Ishikawa (cell line): Measurements from ENCODE around the gene ASPSCR1.

Experiments
- CEBPB ChIP-seq: IDR thresholded peaks from 2 replicates; pipeline ENCODE4 v1.6.1; 2012
- CREB1 ChIP-seq: IDR thresholded peaks from 2 replicates; pipeline ENCODE4 v1.6.1; 2012; ENCODE audit warnings: low read depth
- EGR1 ChIP-seq: IDR thresholded peaks from 2 replicates; pipeline ENCODE4 v1.6.1; 2012
- EP300 ChIP-seq: IDR thresholded peaks from 2 replicates; pipeline ENCODE4 v1.6.1; 2012; ENCODE audit warnings: borderline replicate concordance
- FOXM1 ChIP-seq: IDR thresholded peaks from 2 replicates; pipeline ENCODE4 v1.6.1; 2012; ENCODE audit warnings: low read depth, borderline replicate concordance
- NFIC ChIP-seq: IDR thresholded peaks from 2 replicates; pipeline ENCODE4 v1.6.1; 2012
- RAD21 ChIP-seq: IDR thresholded peaks from 2 replicates; pipeline ENCODE4 v1.6.1; 2012; ENCODE audit warnings: low read depth
- TAF1 ChIP-seq: IDR thresholded peaks from 2 replicates; pipeline ENCODE4 v1.6.1; 2012; ENCODE audit warnings: low read depth, mild to moderate bottlenecking
- TCF12 ChIP-seq: IDR thresholded peaks from 2 replicates; pipeline ENCODE4 v1.6.1; 2012; ENCODE audit warnings: low read depth
- TEAD4 ChIP-seq: IDR thresholded peaks from 2 replicates; pipeline ENCODE4 v1.6.1; 2012
- YY1 ChIP-seq: IDR thresholded peaks from 2 replicates; pipeline ENCODE4 v1.6.1; 2012; ENCODE audit warnings: low read depth
- ZBTB7A ChIP-seq: IDR thresholded peaks from 2 replicates; pipeline ENCODE4 v1.6.1; 2012; ENCODE audit warnings: low read depth
- TF ChIP-seq, protein P1 (sequence below): IDR thresholded peaks from 2 replicates; pipeline ENCODE4 v1.6.1; 2012
- TF ChIP-seq, protein P2 (sequence below): IDR thresholded peaks from 2 replicates; pipeline ENCODE4 v1.6.1; 2012
- TF ChIP-seq, protein P3 (sequence below): IDR thresholded peaks from 2 replicates; pipeline ENCODE4 v1.6.1; 2012; ENCODE audit warnings: low read depth, mild to moderate bottlenecking

Gene ASPSCR1

DNA sequence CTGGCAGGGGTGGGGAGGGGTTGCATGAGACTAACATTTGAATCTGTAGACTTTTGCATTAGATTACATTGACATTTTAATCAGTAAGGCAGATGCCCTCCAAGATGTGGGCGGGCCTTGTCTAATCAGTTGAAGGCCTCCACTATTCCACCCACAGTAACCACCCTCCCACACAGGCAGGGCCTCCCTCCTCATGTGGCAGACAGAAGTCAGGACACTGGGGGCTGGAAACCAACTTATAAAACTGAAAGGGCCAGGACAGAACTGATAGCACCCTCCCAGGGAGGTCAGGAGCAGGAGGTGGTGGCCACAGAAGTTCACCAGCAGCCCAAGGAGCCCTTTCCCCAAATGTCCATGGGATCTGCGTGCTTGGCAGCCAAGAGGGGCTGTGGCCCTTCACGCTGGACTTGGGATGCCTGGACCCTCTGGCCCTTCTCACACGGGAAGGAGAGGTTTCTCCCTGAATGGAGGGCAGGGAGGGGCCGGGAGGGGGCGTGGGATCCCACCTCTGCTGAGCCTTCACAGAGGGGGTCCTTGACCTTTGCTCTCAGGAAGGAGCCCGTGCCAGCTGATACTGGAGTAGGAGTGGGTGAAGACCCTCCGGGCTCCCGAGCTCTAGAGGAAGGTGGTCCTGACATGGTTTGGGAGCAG, 45.0 kb upstream of the ASPSCR1 start:
- no peak for TF ChIP-seq EP300
- TF ChIP-seq FOXM1, result no peak
- TF ChIP-seq CREB1, result no peak
- TF ChIP-seq, protein P1, sequence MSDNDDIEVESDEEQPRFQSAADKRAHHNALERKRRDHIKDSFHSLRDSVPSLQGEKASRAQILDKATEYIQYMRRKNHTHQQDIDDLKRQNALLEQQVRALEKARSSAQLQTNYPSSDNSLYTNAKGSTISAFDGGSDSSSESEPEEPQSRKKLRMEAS, result no peak
- no peak for TF ChIP-seq TEAD4
- no peak for TF ChIP-seq ZBTB7A
- no peak for TF ChIP-seq CEBPB
- no peak for TF ChIP-seq YY1

DNA sequence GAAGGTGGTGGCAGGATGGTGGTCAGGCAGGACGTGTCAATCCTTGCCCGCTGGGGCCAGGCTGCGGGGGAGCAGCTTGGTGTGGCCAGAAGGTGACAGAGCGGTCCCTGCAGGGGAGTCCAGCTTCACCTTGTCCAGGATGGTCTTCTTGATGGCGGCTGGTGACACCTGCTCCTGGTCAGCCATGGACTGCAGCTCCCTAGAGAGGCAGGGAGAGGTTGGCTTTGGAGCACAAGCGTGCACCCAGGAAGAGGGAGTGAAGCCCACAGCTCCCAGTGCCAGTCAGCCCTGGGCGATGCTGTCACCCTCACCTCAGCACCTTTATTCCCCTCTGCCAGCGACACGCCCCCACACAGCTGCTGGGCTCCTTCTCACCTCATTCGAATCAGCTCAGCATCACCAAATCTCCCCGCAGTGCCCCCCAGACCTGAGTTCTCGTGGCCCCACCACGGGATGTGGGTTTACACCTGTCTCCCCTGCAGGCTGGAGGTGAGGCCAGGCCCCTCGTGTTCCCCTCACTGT, 44.2 kb upstream of the ASPSCR1 start:
- no peak for TF ChIP-seq TEAD4
- no peak for TF ChIP-seq YY1
- no peak for TF ChIP-seq CREB1
- no peak for TF ChIP-seq TAF1
- no peak for TF ChIP-seq TCF12
- no peak for TF ChIP-seq ZBTB7A

DNA sequence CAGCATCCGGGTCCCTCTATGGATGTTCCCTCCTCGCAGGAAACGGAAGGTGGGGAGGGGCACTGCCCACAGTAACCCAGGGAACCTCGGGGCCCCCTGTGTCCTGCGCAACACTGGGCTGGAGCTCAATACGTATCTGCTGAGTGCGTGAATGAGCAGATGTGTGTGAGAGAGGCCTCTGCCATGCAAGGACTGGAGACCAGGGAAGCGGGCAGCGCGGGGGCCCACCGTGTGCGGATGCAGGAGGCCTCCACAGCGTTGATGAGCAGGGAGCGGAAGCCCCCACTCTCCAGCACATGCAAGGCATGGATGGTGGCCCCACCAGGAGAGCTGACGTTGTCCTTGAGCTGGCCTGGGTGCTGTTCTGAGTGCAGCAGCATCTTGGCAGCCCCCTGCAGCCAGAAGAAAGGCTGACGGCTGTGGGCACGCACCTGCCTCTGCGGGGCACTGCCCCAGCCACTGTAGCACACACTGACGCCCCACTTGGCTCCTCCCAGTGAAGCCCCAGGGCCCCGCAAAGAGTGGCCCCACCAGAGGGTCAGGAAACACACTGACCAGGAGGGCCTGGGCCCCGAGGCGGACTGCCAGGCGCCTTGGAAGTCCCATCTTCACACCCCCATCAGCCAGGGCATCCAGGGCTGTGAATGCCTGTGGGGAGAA, 43.2 kb upstream of the ASPSCR1 start:
- no peak for TF ChIP-seq ZBTB7A

DNA sequence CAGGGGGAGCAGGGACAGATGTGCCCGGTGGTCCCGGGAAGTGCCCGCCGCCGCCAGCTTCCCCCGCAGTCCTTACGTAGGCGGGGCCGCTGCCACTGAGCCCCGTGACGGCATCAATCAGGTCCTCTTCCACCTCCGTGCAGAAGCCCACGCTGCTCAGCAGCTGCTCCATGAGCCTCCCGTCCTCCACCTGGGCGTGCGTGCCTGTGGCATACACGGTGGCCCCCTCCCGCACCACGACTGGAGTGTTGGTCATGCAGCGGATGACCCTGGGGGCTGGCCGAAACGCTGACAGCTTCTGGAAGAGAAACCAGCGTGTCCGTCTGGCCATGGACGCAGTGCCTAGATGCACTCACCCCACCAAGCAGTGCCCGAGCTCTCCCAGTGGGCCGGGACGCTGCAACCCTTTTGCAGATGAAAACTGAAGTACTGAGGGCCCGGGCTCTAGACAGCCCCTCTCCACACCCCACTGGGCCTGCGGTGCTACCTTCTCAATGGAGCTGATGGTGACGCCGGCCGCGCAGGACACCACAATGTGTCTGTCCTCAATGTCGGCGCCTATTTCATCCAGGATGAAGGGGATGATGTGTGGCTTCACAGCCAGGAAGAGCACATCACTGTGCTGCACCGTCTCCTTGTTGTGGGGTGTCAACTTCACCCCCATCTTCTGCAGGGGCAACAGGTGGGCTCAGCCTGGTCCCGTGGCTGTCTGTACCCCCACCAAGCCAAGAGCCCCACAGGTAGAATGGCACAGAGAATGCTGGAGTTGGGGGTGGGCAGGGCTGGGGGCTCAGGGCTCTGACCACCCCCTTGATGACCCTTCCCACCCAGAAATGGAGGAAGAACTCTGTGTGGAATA, 42.4 kb upstream of the ASPSCR1 start:
- TF ChIP-seq CEBPB (no peak), CREB1 (no peak), TCF12 (no peak), NFIC (no peak), EGR1 (no peak), TAF1 (no peak), FOXM1 (no peak)
- TF ChIP-seq, protein P1, result no peak

DNA sequence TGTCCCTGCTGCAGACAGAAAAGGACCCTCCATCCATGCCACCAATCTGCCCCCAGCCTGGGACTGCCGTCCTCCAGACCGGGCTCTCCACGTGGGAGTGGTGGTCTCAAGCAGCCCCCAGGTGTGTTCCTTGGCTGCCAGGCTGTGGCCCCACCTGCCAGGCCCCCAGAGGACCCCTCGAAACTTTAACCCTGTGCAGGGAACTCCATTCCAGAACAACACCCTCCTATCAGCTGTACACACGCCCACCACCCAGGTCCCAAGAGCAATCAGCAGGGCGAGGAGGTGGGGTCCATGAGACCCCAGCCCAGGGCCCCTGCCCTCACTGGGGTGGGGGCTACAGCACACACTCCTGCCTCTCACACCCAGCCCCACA, 41.7 kb upstream of the ASPSCR1 start:
- TF ChIP-seq CREB1, result no peak
- no peak for TF ChIP-seq CEBPB
- TF ChIP-seq EGR1, result no peak
- TF ChIP-seq FOXM1, result no peak
- TF ChIP-seq TCF12, result no peak
- TF ChIP-seq, protein P1, result no peak
- TF ChIP-seq ZBTB7A, result no peak
- no peak for TF ChIP-seq EP300
- TF ChIP-seq RAD21, result no peak
- TF ChIP-seq NFIC, result no peak
- TF ChIP-seq, protein P2, sequence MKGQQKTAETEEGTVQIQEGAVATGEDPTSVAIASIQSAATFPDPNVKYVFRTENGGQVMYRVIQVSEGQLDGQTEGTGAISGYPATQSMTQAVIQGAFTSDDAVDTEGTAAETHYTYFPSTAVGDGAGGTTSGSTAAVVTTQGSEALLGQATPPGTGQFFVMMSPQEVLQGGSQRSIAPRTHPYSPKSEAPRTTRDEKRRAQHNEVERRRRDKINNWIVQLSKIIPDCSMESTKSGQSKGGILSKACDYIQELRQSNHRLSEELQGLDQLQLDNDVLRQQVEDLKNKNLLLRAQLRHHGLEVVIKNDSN, result no peak
- TF ChIP-seq TAF1, result no peak
- TF ChIP-seq, protein P3, sequence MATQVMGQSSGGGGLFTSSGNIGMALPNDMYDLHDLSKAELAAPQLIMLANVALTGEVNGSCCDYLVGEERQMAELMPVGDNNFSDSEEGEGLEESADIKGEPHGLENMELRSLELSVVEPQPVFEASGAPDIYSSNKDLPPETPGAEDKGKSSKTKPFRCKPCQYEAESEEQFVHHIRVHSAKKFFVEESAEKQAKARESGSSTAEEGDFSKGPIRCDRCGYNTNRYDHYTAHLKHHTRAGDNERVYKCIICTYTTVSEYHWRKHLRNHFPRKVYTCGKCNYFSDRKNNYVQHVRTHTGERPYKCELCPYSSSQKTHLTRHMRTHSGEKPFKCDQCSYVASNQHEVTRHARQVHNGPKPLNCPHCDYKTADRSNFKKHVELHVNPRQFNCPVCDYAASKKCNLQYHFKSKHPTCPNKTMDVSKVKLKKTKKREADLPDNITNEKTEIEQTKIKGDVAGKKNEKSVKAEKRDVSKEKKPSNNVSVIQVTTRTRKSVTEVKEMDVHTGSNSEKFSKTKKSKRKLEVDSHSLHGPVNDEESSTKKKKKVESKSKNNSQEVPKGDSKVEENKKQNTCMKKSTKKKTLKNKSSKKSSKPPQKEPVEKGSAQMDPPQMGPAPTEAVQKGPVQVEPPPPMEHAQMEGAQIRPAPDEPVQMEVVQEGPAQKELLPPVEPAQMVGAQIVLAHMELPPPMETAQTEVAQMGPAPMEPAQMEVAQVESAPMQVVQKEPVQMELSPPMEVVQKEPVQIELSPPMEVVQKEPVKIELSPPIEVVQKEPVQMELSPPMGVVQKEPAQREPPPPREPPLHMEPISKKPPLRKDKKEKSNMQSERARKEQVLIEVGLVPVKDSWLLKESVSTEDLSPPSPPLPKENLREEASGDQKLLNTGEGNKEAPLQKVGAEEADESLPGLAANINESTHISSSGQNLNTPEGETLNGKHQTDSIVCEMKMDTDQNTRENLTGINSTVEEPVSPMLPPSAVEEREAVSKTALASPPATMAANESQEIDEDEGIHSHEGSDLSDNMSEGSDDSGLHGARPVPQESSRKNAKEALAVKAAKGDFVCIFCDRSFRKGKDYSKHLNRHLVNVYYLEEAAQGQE, result no peak
- no peak for TF ChIP-seq TEAD4
- TF ChIP-seq YY1, result no peak

DNA sequence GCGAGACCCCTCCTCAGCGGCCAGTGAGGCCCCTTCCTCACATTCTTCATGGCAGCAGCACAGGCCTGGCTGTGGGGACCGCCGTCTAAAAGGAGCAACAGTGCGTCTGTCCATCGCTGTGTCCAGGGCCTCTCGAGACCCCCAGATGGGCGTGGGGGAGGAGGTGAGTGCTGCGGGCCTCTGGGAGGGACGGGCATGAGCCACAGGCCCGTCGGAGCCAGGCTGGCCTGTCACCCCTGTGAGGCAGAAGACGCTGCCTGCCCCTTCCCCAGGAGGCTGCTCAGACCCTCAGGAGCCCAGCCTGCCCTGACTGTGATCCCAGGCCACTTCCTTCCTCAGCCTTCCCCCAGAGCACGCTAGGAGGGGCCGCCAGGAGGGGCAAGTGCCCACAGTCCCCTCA, 38.2 kb upstream of the ASPSCR1 start:
- TF ChIP-seq FOXM1 (no peak), TEAD4 (no peak), CEBPB (no peak), TCF12 (no peak), CREB1 (no peak), EP300 (no peak), ZBTB7A (no peak), RAD21 (no peak), YY1 (no peak), NFIC (no peak), TAF1 (no peak), EGR1 (no peak)
- TF ChIP-seq, protein P2, result no peak
- TF ChIP-seq, protein P3, result no peak
- TF ChIP-seq, protein P1, result no peak
